HG03469 (cell line): ENCODE results near the gene SAMD14.

Source experiments
- ATAC-seq: cut with Tn5 transposase; IDR thresholded peaks from one replicate; pipeline ENCODE4 v1.9.1; 2021; ENCODE audit warnings: mild to moderate bottlenecking, moderate library complexity, moderate number of reproducible peaks; ENCODE audit not compliant: unreplicated experiment

The SAMD14 gene

DNA sequence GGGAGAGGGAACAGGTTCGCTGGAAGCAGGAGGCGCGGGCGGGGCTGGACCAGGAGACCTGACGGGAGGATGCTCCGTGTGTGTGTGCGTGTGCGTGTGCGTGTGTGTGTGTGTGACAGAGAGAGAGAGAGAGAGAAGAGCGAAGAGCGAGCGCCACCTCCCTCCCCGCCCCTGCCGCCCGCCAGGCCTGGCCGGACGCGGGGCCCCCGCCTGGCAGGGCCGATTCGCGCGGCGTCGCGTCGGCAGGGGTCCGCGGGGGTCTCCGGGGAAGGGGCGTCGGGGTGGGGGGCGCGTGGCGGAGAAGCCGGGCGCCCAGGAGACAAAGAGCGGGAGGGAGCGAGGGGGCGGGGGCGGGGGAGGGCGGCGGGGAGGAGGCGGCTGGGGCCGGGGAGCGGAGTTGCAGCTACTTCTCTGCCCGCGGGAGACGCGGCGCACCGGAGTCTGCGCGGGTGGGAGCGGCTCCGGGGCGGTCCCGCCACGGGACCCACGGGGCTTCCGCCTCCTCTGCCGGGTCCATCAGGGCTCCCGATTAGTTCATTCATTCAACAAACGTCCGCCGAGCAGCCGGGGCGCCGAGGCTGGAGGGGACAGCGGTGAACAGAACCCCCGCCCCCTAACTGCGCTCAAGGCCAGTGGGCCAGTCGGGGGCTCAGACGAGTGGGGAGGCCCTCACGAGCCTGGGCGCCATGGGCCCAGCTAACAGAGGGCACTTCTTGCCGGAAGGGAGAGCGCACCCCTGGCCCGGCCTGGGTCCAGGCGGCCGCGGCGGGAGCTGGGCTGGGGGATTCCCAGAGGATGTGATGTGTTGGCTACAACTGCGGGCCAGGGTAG is at the start of gene SAMD14:
Gene SAMD14, minus strand, starts transcription at position 433 of the 831 bp plus-strand sequence. CDS start 5,201 bp downstream, outside the sequence.
- no peak for ATAC-seq

DNA sequence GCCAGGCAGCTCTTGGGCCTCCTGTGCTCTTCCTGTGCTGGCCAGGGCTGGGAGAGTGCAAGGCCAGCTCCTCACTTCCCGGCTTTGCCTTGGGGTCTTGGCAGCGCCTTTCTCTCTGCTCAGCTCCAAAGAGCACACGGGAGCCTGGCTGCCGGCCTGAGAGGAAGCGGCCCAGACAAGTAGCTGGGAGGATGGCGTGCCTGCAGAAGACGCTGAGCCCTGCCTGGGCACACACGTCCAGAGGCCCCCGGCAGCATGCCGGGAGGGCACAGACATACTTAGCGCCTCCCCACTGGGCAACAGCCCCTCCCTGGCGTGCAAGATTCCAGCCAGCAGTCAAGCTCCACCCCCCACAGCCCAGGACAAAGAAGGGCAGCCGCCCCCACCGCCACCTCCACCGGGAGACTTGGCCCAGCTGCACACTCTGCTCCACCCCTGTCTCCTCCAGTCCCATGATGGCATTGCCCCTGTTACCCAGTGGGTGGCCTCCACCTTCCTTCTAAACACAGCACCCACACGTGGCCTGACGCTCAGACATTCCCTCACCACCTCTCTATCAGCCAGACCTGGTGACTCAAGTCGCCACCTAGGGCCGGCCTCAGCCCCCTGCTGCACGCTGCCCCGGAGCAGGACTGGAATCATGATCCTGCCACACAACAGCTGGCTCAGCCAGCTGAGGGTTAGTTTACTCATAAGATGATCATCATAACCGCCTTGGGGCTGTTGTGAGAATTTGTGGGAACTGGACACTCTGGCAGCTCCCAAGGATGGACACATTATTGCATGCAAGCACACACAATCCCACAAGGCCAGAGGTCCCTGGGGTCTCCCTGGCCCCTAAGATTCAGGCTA is 48.2 kb upstream of the SAMD14 start:
- no peak for ATAC-seq

DNA sequence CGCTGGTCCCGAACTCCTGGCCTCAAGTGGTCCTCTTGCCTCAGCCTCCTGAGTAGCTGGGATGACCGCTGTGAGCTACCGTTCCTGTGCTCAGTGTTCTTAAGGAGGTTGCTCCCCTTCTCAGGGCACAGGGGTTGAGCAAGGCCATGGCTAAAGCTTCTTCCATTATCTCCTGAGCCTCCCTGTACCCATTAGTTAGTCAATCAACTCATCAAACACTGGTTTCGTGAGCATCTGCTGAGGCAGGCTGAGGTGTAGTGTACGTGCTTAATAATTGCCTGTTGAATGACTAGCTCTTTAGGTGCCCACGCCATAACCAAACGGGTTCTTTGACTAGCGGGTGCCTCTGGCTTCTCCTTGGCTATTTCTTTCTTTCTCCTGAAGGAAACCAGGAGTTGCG is 47.5 kb upstream of the SAMD14 start:
- no peak for ATAC-seq

DNA sequence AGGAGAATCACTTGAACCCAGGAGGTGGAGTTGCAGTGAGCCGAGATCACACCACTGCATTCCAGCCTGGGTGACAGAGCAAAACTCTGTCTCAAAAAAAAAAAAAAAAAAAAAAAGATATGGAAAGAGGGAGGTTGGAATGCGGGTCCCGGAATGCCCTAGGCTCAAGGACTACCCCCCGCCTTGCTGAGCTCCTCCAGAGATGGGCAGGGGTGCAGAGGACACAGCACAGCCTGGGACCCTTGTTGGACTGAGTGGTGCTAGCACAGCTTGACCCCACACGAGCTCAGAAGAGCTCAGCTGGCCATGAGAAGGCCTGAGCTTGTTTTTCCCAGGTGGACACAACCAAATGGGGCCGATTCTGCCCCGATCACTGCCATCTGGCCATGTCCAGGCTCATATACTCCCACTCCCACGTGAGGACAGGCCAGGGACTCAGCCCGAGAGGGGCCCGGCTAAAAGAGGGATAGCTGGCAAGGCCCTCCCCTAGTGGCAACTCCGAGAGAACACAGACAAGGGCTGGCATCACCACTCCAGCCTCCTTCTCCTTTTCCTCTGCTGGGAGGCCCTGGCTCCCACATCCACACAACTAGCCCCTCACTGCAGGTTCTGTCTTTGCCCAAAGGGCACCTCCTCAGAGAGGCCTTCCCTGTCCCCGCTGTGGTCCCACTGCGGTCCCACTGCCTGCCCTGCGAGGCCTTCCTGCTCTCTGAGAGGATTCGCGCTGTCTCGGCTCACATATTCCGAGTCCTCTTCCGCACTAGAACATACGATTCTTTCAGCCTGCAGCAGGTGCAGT is 46.8 kb upstream of the SAMD14 start:
- ATAC-seq = no peak

DNA sequence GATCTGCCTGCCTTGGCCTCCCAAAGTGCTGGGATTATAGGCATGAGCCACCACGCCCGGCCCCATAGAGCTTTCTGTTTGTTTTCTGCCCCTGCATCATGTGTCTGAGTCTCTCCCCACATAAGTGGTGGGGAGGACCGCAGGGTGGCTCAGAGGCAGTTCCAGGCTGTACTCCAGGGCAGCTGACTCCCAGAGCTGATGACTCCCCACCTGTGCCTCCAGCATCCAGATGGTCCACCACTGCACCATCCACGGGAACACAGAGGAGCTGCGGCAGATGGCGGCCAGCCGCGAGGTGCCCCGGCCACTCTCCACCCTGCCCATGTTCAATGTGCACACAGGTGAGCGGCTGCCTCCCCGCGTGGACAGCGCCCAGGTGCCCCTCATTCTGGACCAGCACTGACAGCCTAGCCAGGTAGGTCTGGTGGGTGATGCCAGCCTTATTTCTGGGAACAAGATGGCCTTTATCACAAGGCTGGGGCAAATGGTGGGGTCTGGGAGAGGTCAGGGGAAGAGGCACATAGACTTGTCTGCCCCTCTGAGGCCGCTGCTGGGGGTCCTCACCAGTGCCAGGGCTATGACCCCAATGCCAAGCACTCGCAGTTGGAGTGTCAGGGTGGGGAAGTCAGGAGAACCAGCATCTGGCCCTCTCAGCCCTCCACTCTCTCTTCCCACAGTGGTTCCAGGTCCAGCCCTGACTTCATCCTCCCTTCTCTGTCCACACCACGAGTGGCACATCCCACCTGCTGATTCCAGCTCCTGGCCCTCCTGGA is 45.3 kb upstream of the SAMD14 start:
- no peak for ATAC-seq

DNA sequence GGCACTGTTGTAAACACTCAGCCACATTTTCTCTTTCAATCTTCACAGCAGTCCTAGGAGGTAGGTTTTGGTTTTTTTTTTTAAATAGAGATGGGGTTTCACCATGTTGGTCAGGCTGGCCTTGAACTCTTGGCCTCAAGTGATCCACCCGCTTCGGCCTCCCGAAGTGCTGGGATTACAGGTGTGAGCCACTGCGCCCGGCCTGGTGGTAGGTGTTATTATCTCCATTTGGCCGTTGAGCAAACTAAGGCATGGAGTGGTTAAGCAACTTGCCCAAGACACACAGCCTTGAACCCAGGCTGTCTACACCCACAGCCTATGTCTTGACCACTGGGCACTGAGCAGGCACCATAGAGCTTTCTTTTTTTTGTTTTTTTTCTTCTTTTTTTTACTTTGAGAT is 44.5 kb upstream of the SAMD14 start:
- no peak for ATAC-seq

DNA sequence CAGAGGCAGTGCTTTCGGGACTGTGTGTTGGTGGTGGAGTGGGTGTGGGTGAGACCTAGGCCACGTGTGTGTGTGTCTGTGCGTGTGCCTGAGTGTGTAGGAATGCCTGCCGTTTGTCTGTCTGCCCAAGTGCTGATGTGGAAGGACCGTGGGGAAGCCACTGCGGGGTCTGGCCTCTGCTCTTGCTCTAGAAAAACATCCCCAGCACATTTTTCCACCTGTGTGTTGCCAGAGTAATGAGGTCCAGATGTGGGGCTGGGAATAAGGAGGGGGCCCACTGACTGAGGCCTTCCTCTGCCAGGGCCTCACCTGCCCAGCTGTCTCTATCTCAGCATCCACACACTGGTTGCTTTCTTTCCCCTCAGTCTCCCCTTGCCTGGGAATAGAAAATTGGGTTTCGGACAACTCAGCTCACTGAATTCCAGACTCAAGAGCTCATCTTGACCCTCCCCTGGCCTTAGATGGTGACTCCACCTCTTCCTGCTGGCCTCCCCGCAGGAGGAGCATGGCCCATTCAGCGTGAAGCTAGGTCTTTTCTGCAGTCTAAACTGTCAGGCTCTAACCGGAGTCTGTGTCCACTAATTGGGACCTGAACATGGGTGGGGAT is 43.5 kb upstream of the SAMD14 start:
- no peak for ATAC-seq

DNA sequence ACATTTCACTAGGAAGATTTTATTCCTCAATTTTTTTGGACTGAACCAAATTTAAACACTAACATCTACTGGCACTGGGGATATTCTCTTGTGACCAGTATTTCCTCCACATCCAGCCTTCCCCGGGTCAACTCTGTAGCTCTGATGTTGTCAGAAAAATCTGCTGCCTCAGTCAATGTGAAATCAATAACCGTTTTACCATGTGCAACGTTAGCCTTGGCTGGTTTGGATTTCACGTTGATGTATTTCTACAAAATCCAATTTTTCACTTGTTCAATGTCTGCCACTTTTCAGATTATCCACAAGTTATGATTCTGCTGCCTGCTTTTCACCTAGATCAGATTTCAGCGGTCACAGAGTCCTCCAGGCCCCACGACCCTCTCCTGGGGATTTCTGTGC is 43.0 kb upstream of the SAMD14 start:
- ATAC-seq = no peak

DNA sequence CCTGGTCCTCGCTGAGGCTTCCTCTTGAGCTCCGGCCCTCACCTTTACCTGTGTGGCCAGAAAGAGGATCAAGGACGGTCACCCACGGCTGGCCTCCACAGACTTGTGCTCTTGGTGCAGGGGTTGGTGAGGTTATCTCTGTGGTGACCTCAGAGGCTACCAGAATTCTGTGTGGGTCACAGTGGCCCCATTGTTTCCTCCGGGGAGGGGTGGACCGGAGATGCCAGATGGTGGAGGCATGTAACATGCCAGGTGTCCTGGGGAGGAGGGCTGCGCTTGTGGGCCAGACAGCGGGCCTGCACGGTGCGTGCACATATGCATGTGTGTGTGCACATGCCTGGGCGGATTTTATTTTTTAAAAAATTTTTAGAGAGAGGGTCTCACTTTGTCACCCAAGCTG is 42.2 kb upstream of the SAMD14 start:
- ATAC-seq = no peak

DNA sequence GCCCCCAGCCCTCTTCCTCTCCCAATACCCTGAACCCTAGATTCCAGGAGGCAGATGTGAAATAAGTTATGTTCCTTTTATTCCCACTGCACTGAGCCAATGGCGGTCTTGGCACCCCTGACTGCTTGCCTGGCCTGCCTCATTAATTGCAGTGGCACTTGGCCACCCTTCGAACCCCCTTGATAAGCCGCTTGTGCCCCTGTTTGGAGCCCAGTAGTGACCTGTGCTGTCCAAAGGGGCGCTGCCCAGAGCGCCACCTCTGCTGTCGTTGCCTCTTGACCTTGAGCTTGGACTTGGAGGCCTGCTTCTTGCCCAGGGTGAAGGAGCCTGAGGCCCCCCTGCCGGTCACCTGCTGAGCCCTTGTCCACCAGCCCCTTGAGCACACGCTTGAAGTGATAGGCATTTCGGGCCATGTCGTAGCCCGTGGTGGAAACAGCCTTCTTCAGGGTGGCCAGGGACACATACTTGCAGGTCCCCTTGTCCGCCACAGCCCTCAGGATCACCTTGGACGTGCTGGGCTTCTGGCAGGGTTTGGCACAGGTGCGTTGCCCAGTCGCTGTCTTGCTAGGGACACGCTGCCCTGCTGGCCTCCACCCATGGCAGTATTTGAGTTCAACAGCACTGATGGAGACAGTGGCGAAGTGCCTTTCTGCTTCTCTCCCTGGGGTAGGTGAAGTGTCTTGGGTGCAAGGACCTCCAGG is 41.6 kb upstream of the SAMD14 start:
- no peak for ATAC-seq

DNA sequence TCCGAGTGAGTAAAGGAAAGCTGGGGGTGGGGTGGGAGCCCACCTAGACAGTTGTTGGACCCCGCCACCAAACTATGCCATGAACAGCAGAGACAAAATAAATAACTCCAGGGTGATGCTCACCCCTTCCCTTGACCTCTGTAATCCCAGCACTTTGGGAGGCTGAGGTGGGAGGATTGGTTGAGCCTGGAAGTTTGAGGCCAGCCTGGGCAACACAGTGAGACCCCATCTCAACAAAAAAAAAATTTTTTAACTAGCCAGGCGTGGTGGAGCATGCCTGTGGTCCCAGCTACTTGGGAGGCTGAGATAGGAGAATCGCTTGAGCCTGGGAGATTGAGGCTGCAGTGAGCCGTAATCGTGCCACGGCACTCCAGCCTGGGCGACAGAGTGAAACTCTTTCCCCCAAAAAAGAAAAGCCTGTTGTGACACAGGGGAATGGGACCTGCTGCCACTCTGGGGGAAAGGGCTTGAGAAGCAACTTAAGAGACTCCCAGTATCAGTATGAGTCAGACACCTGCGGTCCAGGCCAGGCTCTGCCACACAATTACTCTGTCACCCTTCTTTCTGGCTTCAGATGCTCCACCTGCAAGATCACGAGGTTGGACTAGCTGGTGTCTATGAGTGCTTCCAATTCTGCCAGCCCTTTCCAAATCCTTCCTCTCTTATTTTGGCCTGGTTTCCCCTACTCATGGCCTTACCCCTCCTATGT is 40.9 kb upstream of the SAMD14 start:
- ATAC-seq = peak; percentile 73

DNA sequence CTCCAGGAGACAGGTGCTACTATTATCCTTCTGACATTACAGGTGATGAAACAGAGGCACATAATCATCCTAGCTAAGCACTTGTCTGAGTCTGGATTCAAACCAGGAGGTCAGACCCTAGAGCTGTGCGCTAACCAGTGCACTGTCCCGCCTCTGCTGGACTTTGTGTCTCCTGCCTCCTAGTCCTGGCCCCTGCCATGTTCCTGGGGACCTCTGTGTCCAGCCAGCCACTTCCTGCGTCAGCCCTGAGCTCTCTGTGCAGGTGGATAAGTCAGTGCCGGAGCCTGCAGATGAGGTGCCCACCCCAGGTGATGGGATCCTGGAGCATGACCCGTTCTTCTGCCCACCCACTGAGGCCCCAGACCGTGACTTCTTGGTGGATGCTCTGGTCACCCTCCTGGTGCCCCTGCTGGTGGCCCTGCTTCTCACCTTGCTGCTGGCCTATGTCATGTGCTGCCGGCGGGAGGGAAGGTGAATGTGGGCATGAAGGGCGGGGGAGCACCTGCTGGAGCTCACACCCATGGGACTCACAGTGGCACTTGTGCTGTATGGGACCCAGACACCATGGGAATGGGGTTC is 40.0 kb upstream of the SAMD14 start:
- ATAC-seq = no peak

DNA sequence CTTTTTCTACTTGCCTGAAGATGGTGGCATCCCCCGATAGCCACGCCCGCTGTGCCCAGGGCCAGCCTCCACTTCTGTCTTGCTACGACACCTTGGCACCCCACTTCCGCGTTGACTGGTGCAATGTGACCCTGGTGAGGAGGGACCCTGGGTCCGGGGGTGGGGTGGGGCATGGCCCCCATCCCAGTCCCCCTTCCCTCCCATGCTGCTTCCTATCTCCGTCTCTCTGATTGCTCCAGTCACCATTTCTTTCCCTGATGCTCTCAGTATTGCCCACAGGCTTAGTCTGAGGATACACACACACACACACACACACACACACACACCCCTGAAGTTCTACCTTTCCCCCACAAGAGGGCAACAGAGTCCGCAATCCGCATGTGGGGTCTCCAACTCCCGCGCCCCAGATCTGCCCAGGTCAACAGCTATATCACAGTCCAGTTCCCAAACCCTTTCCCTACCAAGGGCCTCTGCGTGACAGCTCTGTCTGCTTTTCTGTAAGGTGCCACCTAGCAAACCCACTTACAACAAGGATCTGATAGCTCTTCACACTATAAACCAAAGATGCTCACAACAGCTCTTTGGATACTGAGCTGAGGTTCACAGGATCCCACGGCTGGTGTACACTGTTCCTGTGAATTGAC is 39.3 kb upstream of the SAMD14 start:
- ATAC-seq = no peak

DNA sequence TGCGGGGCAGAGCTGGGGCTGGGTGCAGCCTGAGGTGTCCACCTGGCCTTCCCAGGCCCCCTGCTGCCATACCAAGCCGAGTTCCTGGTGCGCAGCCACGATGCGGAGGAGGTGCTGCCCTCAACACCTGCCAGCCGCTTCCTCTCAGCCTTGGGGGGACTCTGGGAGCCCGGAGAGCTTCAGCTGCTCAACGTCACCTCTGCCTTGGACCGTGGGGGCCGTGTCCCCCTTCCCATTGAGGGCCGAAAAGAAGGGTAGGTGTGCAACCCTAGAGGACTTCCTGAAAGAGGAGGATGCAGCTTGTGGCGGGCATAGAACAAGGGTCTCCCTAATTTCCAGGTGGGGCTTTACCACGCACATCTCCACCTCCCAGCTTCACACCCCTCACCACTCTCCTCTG is 38.4 kb upstream of the SAMD14 start:
- ATAC-seq = no peak

DNA sequence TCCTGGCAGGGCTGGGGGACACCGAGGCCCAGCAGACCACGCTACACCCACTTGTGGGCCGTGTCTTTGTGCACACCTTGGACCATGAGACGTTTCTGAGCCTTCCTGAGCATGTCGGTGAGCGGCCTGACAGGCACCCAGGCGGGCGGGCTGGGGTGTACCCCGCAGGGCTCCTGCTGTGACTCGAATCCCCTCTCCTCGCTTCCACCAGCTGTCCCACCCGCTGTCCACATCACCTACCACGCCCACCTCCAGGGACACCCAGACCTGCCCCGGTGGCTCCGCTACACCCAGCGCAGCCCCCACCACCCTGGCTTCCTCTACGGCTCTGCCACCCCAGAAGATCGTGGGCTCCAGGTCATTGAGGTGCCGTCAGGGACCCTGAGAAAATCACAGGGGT is 37.4 kb upstream of the SAMD14 start:
- no peak for ATAC-seq

DNA sequence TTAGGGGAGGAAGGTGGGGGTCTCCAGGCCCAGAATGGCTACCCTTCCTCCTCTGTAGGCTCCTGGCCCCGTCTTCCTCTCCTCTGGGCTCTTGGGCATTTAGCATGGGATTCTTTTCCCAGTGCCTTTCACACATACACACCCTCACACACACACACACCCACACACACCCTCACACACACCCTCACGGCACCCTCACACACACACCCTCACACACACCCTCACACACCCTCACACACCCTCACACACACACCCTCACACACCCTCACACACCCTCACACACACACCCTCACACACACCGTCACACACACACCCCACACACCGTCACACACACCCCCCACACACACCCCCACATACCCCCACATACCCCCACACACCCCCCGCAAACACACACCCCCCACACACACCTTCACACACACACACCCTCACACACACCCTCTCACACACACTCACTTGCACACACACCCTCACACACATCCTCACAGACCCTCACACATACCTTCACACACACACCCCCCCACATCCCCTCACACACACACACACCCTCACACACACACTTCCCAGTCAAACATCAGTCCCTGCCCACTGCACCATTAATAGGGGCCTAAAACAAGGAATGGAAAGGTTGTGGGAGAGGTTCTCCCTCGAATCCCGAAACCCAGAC is 36.7 kb upstream of the SAMD14 start:
- ATAC-seq = no peak

DNA sequence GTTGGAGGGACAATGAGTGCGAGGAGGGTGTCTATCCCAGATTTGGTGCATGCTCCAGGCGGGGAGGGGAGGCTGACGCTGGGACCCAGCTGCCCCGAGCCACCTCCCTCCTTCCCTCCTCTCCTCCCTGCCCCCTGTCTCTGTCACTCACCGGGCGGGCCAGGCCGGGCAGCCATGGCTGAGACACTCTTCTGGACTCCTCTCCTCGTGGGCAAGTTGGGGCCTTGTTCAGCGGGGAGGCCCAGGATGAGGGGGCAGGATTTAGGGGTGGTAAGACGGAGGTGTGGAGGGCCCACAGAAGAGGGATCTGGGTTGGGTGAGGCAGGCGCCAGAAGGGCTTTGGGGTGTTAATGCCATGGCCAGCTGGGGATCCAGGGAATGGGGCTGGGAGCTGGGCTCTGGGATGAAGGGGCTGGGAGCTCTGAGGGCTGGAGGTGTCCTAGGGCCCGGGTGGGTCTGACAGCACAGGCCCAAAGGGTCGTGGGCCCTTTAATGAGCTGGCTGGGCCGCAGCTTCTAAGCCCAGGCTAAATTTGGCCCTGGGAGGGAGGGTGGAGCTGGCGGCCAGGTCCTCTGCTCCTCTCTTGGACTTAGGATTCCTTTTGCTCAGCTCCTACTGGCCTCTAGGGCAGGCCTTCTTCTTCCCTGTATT is 36.0 kb upstream of the SAMD14 start, which contains the start of gene SGCA:
Gene SGCA, plus strand, starts transcription at position 139 of the 651 bp plus-strand sequence. Its CDS starts 36 bp downstream, at position 175.
- ATAC-seq = no peak
